ENCODE measurements around the gene ANXA3. TPM values are rescaled to one million over a fixed set of nuclear protein-coding genes. Genes with fewer than 3 reads are reported as not detected.

Gene ANXA3
- total and polyA plus RNA-seq, 3 donors from 2014 or later, result 1.1 to 6.4 (median 3.5) TPM

GRCh38 chr4:78647272-78647671, 95.7 kb downstream of the ANXA3 start:
- Histone ChIP-seq H3K4me1 (peaks cover 8% of the 10 kb centered on the region), H3K27me3 (no peaks in the 10 kb centered on the region), H3K27ac (no peak overlapping the region), H3K4me3 (no peak overlapping the region), H3K36me3 (ENCODE audit: low read depth, missing control alignments) (no peaks in the 10 kb centered on the region), H3K9me3 (no peaks in the 10 kb centered on the region)
- DNase-seq, result no peak
- WGBS, 2 donors, result 84 to 96% methylated on average over 2 of the region's 2 CpGs
- TF ChIP-seq POLR2A (IDR thresholded peaks at IDR 0.05), result no peak
- no peak for TF ChIP-seq CTCF (IDR thresholded peaks at IDR 0.05)
- intact Hi-C loops (cut with DNase I; ENCODE audit: low total_unique reads), result no loop called here

- Histone ChIP-seq H3K27ac (no peak overlapping the region), H3K4me1 (peaks cover 8% of the 10 kb centered on the region), H3K4me3 (no peak overlapping the region), H3K9me3 (no peaks in the 10 kb centered on the region), H3K27me3 (no peaks in the 10 kb centered on the region), H3K36me3 (ENCODE audit: low read depth, missing control alignments) (no peaks in the 10 kb centered on the region)
- TF ChIP-seq POLR2A (IDR thresholded peaks at IDR 0.05) (no peak), CTCF (IDR thresholded peaks at IDR 0.05) (no peak)
- no peak for DNase-seq
- intact Hi-C loops (cut with DNase I; ENCODE audit: low total_unique reads), result no loop called here
- 91 to 98% methylated on average over 4 of the region's 4 CpGs for WGBS, 2 donors
Observed at GRCh38 chr4:78648640-78649363, 97.2 kb downstream of the ANXA3 start.

- Histone ChIP-seq H3K27me3 (no peaks in the 10 kb centered on the region), H3K36me3 (ENCODE audit: low read depth, missing control alignments) (no peaks in the 10 kb centered on the region), H3K4me1 (peaks cover 6% of the 10 kb centered on the region), H3K27ac (no peak overlapping the region), H3K4me3 (no peak overlapping the region), H3K9me3 (no peaks in the 10 kb centered on the region)
- DNase-seq, result no peak
- intact Hi-C loops (cut with DNase I; ENCODE audit: low total_unique reads), result no loop called here
- TF ChIP-seq POLR2A (IDR thresholded peaks at IDR 0.05), result no peak
- TF ChIP-seq CTCF (IDR thresholded peaks at IDR 0.05), result no peak
- 91 to 93% methylated on average over 3 of the region's 3 CpGs for WGBS, 2 donors
Observed at GRCh38 chr4:78650106-78651024, 98.8 kb downstream of the ANXA3 start.

- H3K4me1 ChIP-seq, result no peaks in the 10 kb centered on the region
- no peak for DNase-seq
Observed at GRCh38 chr4:78651250-78651860, 99.8 kb downstream of the ANXA3 start.

More at GRCh38 chr4:78651250-78651860, 99.8 kb downstream of the ANXA3 start:
- WGBS, 2 donors, result 93 to 96% methylated on average over 4 of the region's 4 CpGs
- no peaks in the 10 kb centered on the region for H3K27me3 ChIP-seq
- no peaks in the 10 kb centered on the region for H3K36me3 ChIP-seq (ENCODE audit: low read depth, missing control alignments)
- TF ChIP-seq CTCF (IDR thresholded peaks at IDR 0.05) (no peak), POLR2A (IDR thresholded peaks at IDR 0.05) (no peak)
- no peaks in the 10 kb centered on the region for H3K9me3 ChIP-seq
- intact Hi-C loops (cut with DNase I; ENCODE audit: low total_unique reads), result no loop called here
- no peak overlapping the region for H3K27ac ChIP-seq
- no peak overlapping the region for H3K4me3 ChIP-seq
